GM12891 (cell line): ENCODE data around the gene FASN.

ENCODE experiments used
- POLR2A ChIP-seq: IDR thresholded peaks from 2 replicates; pipeline ENCODE4 v1.6.1; 2011; ENCODE audit warnings: low read depth, low read length, control low read depth
- TAF1 ChIP-seq: IDR thresholded peaks from 2 replicates; pipeline ENCODE4 v1.6.1; 2011; ENCODE audit warnings: low read depth, low read length, control low read depth

- TF ChIP-seq TAF1, result no peak
- TF ChIP-seq POLR2A, result no peak
Measured at GRCh38 chr17:82091264-82092066, 6.6 kb downstream of the FASN start.
